Dedifferentiated amniotic fluid mesenchymal stem cell (primary cell): Measurements from ENCODE around the gene C5orf15.

Experiments used
- DNase-seq: peaks from one replicate; pipeline ENCODE4 v3.0.0-alpha.2; 2016; ENCODE audit errors: extremely low spot score

C5orf15 gene

DNA sequence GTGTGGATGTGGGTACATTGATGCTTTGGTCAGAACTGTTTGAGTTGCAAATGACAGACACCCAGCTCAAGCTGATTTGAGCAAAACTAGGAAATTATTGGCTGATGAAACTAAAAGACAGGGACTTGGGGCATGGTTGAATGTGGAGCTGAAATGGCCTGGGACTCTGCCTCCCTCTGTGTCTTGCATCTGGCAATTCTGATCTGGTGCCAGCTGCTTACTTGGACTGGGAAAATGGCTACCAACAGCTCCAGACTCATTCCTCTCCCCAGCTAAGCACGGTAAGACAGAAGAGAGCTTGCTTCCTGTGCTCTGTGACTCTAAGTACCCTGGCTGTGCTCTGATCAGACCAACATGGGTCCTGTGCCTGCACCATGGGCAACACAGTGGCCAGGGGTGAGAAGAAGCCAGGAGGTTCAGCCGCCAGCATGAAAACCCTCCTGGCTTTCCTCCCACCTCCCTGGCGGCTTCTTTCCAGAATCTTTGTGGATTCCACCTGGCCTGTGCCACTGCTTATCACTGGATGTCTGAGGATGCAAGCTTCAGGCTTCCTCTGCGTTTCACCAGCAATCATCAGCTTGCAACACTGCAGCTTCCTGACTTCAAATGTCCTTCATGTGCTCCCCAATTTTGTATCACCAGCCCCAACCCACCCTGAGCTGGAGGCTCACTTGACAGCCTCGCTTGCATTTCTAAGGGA lies 44.1 kb downstream of the C5orf15 start:
- no peak for DNase-seq

DNA sequence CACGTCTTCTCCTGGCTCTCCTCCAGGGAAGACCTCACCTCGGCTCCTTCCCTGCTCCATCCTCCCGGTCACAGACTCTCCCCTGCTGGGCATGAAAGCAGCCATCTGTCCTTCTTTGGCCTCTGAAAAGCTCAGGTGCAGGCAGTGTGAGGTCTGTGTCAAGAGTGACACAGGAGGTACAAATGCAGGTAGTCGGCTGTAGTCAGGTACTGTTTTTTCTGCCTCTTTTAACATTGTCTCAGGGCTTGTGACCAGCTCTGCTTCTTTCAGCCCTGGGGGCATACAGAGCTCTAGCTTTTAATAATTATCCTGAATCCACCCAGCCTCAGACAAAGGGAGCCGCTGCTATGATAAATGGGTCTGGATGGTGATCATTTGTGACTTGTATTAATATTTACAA lies 46.4 kb downstream of the C5orf15 start:
- DNase-seq, result no peak

DNA sequence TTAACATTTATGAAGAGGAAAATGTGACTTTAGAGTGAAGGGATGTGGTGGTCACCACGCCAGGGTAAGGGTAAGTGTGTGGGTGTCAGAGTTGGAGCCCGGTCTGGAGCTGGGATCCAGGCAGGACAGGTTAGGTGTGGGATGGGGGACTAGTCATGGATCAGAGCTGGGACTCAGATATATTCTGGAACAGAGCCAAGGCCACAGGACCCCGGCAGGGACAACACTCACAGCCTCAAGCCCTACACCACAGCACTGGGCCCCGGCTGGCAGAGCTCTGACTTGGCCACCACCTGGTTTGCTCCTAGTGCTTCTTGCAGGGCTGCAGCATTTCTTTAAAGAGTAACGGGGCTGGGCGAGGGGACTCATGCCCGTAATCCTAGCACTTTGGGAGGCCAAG lies 47.4 kb downstream of the C5orf15 start:
- no peak for DNase-seq

DNA sequence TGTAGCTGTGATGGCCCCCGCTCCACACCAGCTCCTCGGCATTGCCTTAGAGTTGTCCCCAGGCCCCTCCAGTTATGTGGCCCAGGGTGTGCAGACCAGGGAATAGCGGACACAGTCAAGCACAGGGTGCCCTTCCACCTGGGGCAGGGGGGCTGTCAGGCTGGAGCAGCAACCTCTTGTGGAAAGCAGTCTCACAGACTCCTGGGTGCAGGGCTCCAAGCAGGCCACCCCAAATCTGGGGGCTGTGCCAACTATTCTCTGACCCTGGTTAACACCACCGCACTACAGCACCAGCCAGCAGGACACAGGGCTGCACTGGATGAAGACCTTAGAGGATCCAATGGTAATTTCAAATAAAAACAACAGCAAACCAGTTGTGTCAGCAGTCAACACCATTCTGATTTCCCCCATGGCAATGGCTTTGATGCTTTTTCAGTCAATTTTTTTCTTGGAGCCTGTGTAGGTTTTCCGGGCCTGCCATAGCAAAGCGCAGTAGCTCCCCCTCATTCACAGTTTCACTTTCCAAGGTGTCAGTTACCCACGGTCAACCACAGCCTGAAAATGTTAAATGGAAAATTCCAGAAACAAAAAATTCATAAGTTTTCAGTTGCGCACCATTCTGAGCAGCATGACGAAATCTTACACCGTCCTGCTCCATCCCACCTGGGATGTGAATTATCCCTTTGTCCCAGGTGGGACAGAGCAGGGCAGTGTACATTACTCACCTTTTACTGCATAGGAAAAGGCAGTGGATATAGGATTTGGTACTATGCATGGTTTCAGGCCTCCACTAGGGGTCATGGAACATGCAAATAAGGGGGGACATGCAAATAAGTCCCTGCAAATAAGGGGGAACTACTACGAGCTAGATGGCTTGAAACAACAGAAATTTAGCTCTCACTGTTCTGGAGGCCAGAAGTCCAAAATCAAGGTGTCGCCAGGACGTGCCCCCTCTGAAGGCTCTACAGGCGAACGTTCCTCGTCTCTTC lies 49.0 kb downstream of the C5orf15 start:
- DNase-seq, result no peak

GRCh38 chr5:133918731-133919130 lies 49.7 kb downstream of the C5orf15 start:
- DNase-seq, result no peak

DNA sequence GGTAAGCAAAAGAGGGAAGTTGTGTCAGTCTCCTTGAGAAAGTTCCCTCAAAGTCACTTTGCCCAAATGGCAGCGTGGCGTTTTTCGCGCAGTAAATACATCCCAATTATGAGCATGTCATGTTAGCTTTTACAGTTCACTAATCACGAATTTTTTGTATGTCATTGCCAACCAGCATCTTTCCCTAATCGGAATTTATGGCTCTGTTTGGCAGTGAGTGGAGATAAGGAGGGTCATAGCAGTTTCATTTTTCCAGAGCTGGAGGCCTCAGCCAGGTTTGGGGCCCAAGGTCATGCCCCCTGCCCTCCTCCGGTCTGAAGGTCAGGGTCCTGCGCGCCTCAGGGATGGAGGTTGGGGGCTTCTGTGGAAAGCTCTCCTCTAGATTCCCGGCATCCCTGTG lies 50.1 kb downstream of the C5orf15 start:
- DNase-seq, result no peak

GRCh38 chr5:133917785-133918184 lies 50.6 kb downstream of the C5orf15 start:
- DNase-seq, result no peak

GRCh38 chr5:133916914-133917313 lies 51.5 kb downstream of the C5orf15 start:
- DNase-seq, result no peak

DNA sequence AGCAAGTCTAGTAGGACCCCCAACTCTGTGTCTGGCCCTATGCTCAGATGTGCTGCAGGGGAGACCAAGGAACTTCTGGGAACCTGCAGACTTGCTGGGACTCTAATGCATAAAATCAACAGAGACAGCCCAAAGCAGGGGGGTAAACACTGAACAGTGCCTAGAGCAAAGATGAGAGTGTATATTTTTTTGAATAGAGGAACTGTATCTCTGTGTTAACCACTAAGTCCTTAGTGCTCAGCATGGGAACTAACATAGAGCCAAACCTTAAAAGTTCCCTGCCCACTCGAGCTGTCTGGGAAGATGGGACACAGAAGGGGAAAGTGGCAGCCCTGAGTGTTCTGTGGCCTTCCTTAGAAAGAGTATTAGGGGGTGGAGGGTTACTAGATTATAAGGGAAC lies 51.9 kb downstream of the C5orf15 start:
- DNase-seq, result no peak

- DNase-seq, result no peak
These were observed 54.0 kb downstream of the C5orf15 start for GRCh38 chr5:133914434-133914833.

GRCh38 chr5:133913413-133914155 lies 54.8 kb downstream of the C5orf15 start:
- DNase-seq, result no peak

- no peak for DNase-seq
These were observed 55.5 kb downstream of the C5orf15 start for GRCh38 chr5:133912951-133913350.

GRCh38 chr5:133910571-133910970 lies 57.9 kb downstream of the C5orf15 start:
- no peak for DNase-seq

DNA sequence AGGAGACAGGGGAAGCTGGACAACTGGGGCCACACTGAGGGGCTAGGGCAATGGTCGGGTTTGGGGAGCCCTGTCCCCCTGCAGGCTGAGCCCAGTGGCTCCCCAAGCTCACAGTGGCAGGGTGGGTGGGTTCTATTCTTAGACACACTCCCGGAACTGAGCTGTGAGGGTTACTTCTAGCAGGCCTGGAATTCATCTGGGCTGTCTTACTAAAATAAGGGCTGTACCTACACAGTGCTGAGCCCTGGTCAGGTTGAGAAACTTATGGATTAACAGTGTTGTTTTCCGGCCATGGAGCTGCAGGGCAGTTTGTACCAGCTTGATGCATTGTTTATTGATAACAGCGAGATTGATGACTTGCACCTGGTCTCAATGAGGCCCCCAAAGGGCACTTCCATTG lies 58.8 kb downstream of the C5orf15 start:
- DNase-seq, result no peak

DNA sequence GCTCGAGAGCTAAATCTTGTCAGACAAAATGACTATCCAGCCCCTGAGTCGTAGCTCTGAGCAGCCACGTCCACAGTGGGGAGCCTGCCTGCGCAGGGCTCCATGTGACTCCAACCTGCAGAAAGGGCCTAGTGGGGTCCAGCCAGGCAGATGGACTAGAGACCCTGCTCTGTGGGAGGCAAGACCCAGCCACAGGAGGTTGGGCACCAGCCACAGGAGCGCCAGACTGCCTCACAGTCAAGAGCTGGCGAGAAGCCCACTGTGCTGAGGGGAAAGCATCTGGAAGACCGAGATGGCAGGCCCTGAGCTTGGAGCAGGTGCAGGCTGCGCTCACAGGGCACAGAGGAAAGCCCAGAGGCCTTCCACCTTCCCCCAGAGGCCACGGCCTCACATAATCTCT lies 61.4 kb downstream of the C5orf15 start:
- DNase-seq, result no peak

DNA sequence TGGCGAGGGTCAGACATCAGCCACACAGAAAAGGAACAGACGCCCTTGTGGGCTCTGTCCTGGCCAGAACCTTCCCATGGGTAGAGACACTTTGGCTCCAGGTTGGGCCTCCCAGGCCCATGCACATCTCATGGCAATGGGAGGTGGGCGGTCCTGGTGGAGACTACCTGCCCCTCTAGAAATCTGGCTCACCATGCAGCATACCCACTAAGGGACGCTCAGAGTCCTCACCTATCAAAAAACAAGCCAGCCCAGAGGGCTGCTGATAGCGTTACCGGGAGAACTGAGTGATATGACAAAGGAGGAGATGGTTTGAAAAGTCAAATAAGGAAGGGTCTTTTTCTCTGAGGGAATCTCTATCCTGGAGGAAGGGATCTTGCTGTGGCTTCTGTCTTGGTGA lies 62.1 kb downstream of the C5orf15 start:
- no peak for DNase-seq
